NT2/D1 (cell line): ENCODE data around the gene SLIT1.

ENCODE experiments used
- SUZ12 ChIP-seq: IDR thresholded peaks from 2 replicates; pipeline ENCODE4 v1.6.1; 2011; ENCODE audit not compliant: insufficient read length, insufficient read depth; ENCODE audit errors: extremely low read depth
- ZNF274 ChIP-seq: IDR thresholded peaks from 2 replicates; pipeline ENCODE4 v1.6.1; 2011; ENCODE audit warnings: mild to moderate bottlenecking, low read depth, low read length

DNA sequence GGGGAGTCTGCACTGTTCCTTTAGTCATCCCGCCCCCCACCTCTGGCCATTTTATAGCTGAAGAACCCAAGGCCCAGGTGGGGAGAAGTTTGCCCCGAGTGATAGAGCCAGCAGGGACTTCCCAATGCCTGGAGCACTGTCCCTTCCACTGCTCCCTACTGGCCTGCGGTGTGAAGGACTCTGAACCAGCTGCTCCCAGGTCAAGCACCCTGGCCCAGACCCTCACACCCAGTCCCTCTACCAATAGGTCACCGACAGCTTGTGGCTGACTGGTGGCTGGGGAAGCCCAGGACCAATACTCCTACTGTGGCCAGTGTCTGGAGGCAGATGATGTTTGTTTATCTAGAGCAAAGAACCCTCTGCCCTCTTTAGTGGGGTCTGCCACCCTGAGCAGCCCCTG is 185.8 kb downstream of the SLIT1 start:
- TF ChIP-seq ZNF274 (no peak), SUZ12 (no peak)
